CD4-positive, alpha-beta T cell treated with Interleukin-6 at 100 ng/mL for 8 hours (primary cell): Measurements from ENCODE around the gene BEGAIN.

Experiments used
- DNase-seq: peaks from one replicate; pipeline ENCODE4 v3.0.0-alpha.2; 2020; ENCODE audit warnings: mixed read lengths, low spot score

Gene BEGAIN

DNA sequence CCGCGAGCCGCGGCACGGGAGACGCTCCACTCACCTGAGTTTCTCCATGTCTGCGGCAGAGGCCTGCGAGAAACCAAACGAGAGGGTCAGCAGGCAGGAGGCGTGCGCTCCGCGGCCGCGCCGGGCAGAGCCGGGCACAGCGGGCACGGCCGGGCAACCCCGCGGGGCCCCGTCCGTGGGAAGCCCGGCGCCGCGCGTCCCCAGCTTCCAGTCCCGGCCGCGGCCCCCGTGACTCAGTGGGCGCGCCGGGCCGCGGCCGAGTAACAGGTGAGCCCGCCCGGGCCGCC, 19.4 kb downstream of the BEGAIN start:
- no peak for DNase-seq

- no peak for DNase-seq
Measured at GRCh38 chr14:100567009-100567876, 20.0 kb downstream of the BEGAIN start.

DNA sequence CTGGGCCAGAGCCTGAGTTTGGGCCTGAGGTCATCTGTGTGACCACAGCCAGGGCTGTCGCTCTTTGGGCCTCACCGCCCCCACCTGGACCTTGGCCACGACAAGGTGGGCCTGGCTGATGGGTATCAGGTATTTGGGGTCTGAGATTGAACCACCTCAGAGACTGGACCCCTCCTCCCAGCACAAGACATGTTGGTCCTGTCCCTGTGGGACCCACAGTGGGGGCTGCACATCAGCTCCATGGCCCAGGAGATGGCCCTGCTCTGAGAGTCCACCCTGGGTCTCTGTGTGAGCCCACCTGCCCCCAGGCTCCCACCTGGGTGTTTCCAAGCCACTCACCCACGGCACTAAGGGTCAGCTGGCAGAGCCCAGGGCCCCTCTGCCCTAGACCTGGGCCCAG, 20.6 kb downstream of the BEGAIN start:
- DNase-seq, result no peak

- DNase-seq, result no peak
Measured at GRCh38 chr14:100566119-100566518, 21.1 kb downstream of the BEGAIN start.

- no peak for DNase-seq
Measured at GRCh38 chr14:100565650-100566049, 21.6 kb downstream of the BEGAIN start.

DNA sequence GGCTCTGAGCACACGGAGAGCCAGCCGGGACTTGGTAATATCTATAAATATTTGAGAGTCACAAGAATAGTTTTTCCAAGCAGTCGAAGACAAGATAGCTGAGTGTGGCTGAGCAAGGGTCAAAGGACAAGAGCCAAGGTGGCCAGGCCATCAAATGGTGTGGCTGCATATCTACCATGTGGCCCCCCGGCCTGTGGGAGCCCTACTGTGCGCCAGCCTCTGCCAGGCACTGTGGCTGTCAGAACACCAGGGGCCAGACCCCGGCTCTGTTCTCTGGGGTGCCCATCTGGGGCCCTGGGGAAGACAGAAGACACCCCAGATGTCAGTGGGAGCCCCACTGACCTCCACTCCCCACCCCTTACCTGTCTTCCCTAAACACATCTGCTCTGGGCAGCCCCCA, 22.7 kb downstream of the BEGAIN start:
- DNase-seq, result no peak

- no peak for DNase-seq
Measured at GRCh38 chr14:100562751-100563150, 24.5 kb downstream of the BEGAIN start.

- no peak for DNase-seq
Measured at GRCh38 chr14:100561005-100561404, 26.2 kb downstream of the BEGAIN start.

GRCh38 chr14:100560471-100560870, 26.7 kb downstream of the BEGAIN start:
- DNase-seq, result no peak

- no peak for DNase-seq
Measured at GRCh38 chr14:100559455-100559854, 27.8 kb downstream of the BEGAIN start.

GRCh38 chr14:100558966-100559365, 28.3 kb downstream of the BEGAIN start:
- DNase-seq, result no peak

GRCh38 chr14:100558226-100558625, 29.0 kb downstream of the BEGAIN start:
- no peak for DNase-seq

- DNase-seq, result no peak
Measured at GRCh38 chr14:100557658-100558057, 29.6 kb downstream of the BEGAIN start.

- no peak for DNase-seq
Measured at GRCh38 chr14:100556936-100557505, 30.2 kb downstream of the BEGAIN start.

DNA sequence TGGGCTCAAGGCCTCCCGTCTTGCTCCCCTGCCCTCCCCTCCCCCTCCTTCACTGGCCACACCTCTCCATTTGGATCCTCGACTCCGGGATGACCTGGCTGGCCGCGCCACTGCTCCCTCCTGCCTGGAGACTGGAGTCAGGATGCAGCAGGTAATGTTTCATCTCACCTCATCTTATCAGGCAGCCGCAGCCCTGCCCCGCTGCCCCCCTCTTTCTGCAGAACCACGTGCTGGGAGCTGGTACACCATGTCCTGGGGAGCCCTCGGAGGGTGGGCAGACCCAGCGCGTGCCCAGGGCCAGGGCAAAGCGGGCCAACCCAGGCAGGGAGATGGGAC, 31.1 kb downstream of the BEGAIN start:
- no peak for DNase-seq

DNA sequence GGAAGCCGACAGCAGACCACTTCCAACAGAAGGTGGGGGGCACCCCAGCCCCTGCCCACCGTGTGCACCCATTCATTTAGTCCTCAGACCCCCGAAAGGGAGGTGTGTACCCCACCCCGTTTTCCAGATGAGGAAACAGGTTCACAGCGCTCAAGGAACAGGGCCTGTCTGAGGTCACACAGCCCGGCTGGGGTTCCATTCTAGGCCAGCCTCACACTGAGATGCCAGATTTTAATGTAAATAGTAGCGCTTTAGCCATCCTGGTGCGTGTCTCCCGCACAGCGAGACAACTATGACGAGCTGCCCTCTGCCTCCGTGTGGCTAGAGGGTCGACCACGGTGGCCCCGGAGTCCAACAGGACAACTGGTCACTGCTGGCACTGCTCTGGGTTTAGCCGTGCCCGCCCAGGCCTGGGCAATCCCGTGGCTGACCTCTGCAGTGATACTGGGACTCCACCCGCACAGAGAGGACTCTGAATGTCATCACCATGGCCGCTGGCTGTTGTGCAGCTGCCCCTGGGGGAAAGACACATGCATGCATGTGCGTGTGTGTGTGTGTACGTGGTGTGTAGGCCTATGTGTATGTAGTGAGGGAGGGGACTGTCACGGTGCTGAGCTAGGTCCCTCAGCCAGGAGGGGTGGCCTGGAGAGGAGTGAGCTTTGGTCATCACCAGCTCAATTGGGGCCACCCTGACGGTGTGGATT, 31.6 kb downstream of the BEGAIN start:
- no peak for DNase-seq

DNA sequence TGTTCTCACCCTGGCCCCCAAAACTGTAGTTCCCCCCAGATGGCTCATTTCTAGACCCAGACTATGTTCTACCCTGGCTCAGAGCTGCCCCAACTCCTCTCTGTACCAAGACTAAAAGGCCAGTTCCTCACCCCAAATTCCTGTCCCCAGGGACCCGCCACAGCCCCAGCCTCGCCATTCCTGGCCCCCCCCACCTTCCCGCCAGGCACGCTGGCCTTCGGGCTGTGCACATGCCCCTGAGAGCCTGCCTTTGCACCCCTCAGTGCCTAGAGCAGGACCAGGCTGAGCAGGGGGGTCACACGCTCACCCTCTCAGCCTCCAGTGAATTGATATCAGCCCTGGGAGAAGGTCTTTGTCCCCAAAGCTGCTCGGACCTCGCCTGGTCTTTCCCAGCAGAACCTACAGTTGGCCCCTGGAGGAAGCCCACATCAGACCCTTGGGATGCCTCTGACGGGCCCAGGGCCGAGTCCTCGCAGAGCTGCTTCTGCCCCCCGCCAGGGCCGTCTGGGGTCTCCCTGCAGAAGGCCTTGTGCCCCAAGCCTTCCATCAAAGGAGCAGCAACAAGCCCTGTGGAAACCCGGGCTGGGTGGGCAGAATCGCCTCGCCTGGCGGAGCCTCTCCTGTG, 32.4 kb downstream of the BEGAIN start:
- no peak for DNase-seq

GRCh38 chr14:100554082-100554677, 33.0 kb downstream of the BEGAIN start:
- no peak for DNase-seq

DNA sequence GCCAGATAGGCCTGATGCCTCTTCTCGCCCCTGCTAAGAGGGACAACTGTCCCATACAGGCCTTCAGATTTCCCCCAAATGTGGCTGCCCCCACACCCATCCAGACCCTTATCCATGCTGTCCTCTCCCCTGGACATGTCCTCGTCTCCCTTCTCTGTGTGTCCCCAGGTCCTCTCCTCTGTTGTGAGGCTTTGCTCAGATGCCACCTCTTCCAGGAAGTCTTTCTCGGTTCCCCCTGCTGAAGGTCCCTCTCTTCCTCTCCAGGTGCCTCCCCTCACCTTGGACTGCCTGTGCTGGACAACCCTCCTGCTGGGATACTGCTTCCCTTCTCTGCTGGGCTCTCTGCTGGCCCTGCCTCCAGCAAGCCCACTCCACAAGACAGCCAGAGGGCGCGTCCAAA, 33.7 kb downstream of the BEGAIN start:
- no peak for DNase-seq

DNA sequence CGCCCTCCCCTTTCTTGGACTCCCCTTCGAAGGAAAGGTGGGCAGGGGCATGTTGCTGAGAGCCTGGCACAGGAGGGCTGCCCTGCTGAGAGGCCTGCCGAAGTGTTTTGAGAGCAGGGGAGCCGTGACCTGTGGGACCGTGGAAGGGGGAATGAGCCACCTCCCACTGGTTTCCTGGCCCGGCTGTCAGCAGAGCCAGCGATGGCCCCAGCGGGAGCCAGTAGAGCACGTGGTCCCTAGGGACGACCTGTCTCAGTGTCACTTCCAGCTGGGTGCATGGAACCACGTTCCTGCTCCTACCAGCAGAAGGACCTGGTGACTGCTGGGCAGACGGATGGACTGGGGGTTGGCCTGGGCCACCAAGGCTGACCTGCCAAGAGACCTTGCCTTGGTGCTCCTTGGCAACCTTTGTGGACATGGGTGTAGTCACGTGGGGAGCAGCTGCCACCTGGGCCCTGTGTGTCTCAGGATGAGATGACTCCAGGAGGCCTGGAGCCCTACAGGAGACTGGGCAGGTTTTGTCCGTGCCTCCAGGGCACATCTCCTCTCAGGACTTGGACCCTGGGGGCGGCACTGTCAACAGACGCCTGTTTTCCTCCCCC, 34.6 kb downstream of the BEGAIN start:
- no peak for DNase-seq

- no peak for DNase-seq
Measured at GRCh38 chr14:100551056-100551455, 36.2 kb downstream of the BEGAIN start.
